Mesendoderm (in vitro differentiated cells): ENCODE measurements around the gene SRRM1.

Experiments used
- DNase-seq: peaks from one replicate; pipeline ENCODE4 v3.0.0; 2013
- H2AK5ac ChIP-seq: 2 replicates; pipeline ENCODE4 v1.6.1; 2013; ENCODE audit warnings: low read length, inconsistent platforms
- H2BK120ac ChIP-seq: 2 replicates; pipeline ENCODE4 v1.6.1; 2013; ENCODE audit warnings: low read depth, mild to moderate bottlenecking, low read length, moderate library complexity, mixed read lengths
- H2BK15ac ChIP-seq: replicated peaks from 2 replicates; pipeline ENCODE4 v1.6.1; 2013; ENCODE audit warnings: low read depth, mild to moderate bottlenecking, moderate library complexity
- H2BK5ac ChIP-seq: 2 replicates; pipeline ENCODE4 v1.6.1; 2013; ENCODE audit warnings: low read length, inconsistent platforms
- H3K18ac ChIP-seq: 2 replicates; pipeline ENCODE4 v1.6.1; 2013; ENCODE audit warnings: mild to moderate bottlenecking, low read length, mixed read lengths
- H3K23ac ChIP-seq: one replicate; pipeline ENCODE4 v1.6.1; 2013; ENCODE audit warnings: low read length
- H3K27ac ChIP-seq: 2 replicates; pipeline ENCODE4 v1.5.1; 2013; ENCODE audit warnings: low read depth, mild to moderate bottlenecking, inconsistent platforms, low read length, moderate library complexity
- H3K27me3 ChIP-seq: 2 replicates; pipeline ENCODE4 v1.6.1; 2013; ENCODE audit warnings: low read length, control low read depth, mild to moderate bottlenecking, inconsistent platforms; ENCODE audit not compliant: insufficient read depth, poor library complexity
- H3K36me3 ChIP-seq: 2 replicates; pipeline ENCODE4 v1.6.1; 2013; ENCODE audit warnings: low read length, inconsistent platforms; ENCODE audit not compliant: control insufficient read depth, insufficient read depth
- H3K4ac ChIP-seq: one replicate; pipeline ENCODE4 v1.6.1; 2013; ENCODE audit warnings: low read depth, mild to moderate bottlenecking, low read length, moderate library complexity
- H3K4me1 ChIP-seq: 2 replicates; pipeline ENCODE4 v1.6.1; 2013; ENCODE audit warnings: low read depth, low read length, inconsistent platforms; ENCODE audit not compliant: control insufficient read depth
- H3K4me2 ChIP-seq: 2 replicates; pipeline ENCODE4 v1.6.1; 2013; ENCODE audit warnings: low read length
- H3K4me3 ChIP-seq: 2 replicates; pipeline ENCODE4 v1.5.1; 2013; ENCODE audit warnings: mild to moderate bottlenecking, low read length
- H3K56ac ChIP-seq: one replicate; pipeline ENCODE4 v1.6.1; 2013; ENCODE audit warnings: low read length
- H3K79me1 ChIP-seq: 2 replicates; pipeline ENCODE4 v1.6.1; 2013; ENCODE audit warnings: low read length, inconsistent platforms
- H3K79me2 ChIP-seq: 2 replicates; pipeline ENCODE4 v1.6.1; 2013; ENCODE audit warnings: mild to moderate bottlenecking, low read length; ENCODE audit not compliant: control insufficient read depth, insufficient read depth
- H3K9ac ChIP-seq: 2 replicates; pipeline ENCODE4 v1.6.1; 2013; ENCODE audit warnings: low read length, inconsistent platforms
- H4K5ac ChIP-seq: one replicate; pipeline ENCODE4 v1.6.1; 2013; ENCODE audit warnings: low read length
- H4K8ac ChIP-seq: one replicate; pipeline ENCODE4 v1.6.1; 2013; ENCODE audit warnings: low read depth, mild to moderate bottlenecking, control low read depth, low read length, moderate library complexity
- WGBS: extraction: QIAGEN DNeasy Blood & Tissue Kit; methylation state at CpG from one replicate; pipeline ENCODE4 v1.1.7; 2013; ENCODE audit warnings: low lambda C conversion rate, missing lambda C conversion rate; ENCODE audit not compliant: insufficient coverage; ENCODE audit errors: extremely low coverage; 5-methylcytosine and 5-hydroxymethylcytosine counted together

Gene SRRM1

GRCh38 chr1:24605534-24606295 is 37.4 kb upstream of the SRRM1 start:
- Histone ChIP-seq H3K4me1 (no peaks in the 10 kb centered on the region), H3K23ac (no peak overlapping the region), H3K27ac (no peak overlapping the region), H2BK15ac (no peak overlapping the region), H3K36me3 (no peaks in the 10 kb centered on the region), H3K27me3 (no peaks in the 10 kb centered on the region), H3K4me2 (no peak overlapping the region), H2BK120ac (no peak overlapping the region), H3K56ac (no peak overlapping the region), H3K79me2 (no peaks in the 10 kb centered on the region), H2AK5ac (no peak overlapping the region), H3K18ac (no peak overlapping the region), H4K5ac (no peak overlapping the region), H2BK5ac (no peak overlapping the region), H3K79me1 (no peaks in the 10 kb centered on the region), H3K4me3 (no peak overlapping the region), H3K4ac (no peak overlapping the region), H4K8ac (no peak overlapping the region), H3K9ac (no peak overlapping the region)
- peak; percentile 22 for DNase-seq
- WGBS, result no CpG with 5 or more reads among the region's 19 CpGs

DNA sequence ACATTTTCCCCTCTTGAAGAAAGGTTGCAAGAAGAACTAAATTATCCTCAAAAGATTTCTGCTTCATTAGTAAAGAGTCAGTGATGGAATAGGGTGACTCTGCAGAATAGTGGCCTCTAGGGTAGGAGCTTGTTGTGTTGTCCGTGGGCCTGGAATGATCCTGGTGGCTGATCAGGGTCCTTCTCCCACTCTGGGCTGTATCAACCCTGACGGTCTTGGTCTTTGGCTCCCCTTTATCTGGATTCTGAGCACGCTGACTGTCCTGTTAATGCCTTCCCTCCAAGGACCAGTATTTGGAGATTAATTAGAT is 36.9 kb upstream of the SRRM1 start:
- Histone ChIP-seq H3K36me3 (no peaks in the 10 kb centered on the region), H3K27me3 (no peaks in the 10 kb centered on the region), H3K4ac (no peak overlapping the region), H3K9ac (no peak overlapping the region), H2BK15ac (no peak overlapping the region), H3K4me3 (no peak overlapping the region), H2AK5ac (no peak overlapping the region), H3K79me1 (no peaks in the 10 kb centered on the region), H3K4me1 (no peaks in the 10 kb centered on the region), H3K18ac (no peak overlapping the region), H3K27ac (no peak overlapping the region), H3K79me2 (no peaks in the 10 kb centered on the region), H4K5ac (no peak overlapping the region), H4K8ac (no peak overlapping the region), H3K4me2 (no peak overlapping the region), H3K23ac (no peak overlapping the region), H2BK120ac (no peak overlapping the region), H3K56ac (no peak overlapping the region), H2BK5ac (no peak overlapping the region)
- DNase-seq, result no peak
- no CpG with 5 or more reads among the region's 3 CpGs for WGBS

- WGBS, result no CpG with 5 or more reads among the region's 2 CpGs
- H3K9ac ChIP-seq, result no peak overlapping the region
- no peaks in the 10 kb centered on the region for H3K36me3 ChIP-seq
- DNase-seq, result no peak
- H3K56ac ChIP-seq, result no peak overlapping the region
- no peak overlapping the region for H3K23ac ChIP-seq
- no peak overlapping the region for H2AK5ac ChIP-seq
- H3K27me3 ChIP-seq, result no peaks in the 10 kb centered on the region
- no peaks in the 10 kb centered on the region for H3K4me1 ChIP-seq
- no peak overlapping the region for H3K4ac ChIP-seq
- H3K4me3 ChIP-seq, result no peak overlapping the region
- no peak overlapping the region for H3K18ac ChIP-seq
- no peaks in the 10 kb centered on the region for H3K79me2 ChIP-seq
- no peaks in the 10 kb centered on the region for H3K79me1 ChIP-seq
- no peak overlapping the region for H2BK120ac ChIP-seq
- no peak overlapping the region for H2BK5ac ChIP-seq
- H3K27ac ChIP-seq, result no peak overlapping the region
- H3K4me2 ChIP-seq, result no peak overlapping the region
- no peak overlapping the region for H2BK15ac ChIP-seq
- no peak overlapping the region for H4K8ac ChIP-seq
- no peak overlapping the region for H4K5ac ChIP-seq
These were observed 36.5 kb upstream of the SRRM1 start for GRCh38 chr1:24606621-24607020.

- Histone ChIP-seq H4K5ac (no peak overlapping the region), H2AK5ac (no peak overlapping the region)
- WGBS, result no CpG with 5 or more reads among the region's 3 CpGs
These were observed 33.1 kb upstream of the SRRM1 start for GRCh38 chr1:24609949-24610517.

GRCh38 chr1:24619376-24619775 is 23.7 kb upstream of the SRRM1 start:
- no peak overlapping the region for H3K4ac ChIP-seq
- H2BK5ac ChIP-seq, result no peak overlapping the region
- no peak overlapping the region for H3K56ac ChIP-seq
- no peaks in the 10 kb centered on the region for H3K27me3 ChIP-seq
- no peak overlapping the region for H4K5ac ChIP-seq
- H3K79me2 ChIP-seq, result no peaks in the 10 kb centered on the region
- no peak for DNase-seq
- H3K27ac ChIP-seq, result no peak overlapping the region
- no CpG with 5 or more reads among the region's 5 CpGs for WGBS
- no peak overlapping the region for H4K8ac ChIP-seq
- H2BK15ac ChIP-seq, result no peak overlapping the region
- no peaks in the 10 kb centered on the region for H3K4me1 ChIP-seq
- no peaks in the 10 kb centered on the region for H3K36me3 ChIP-seq
- H3K23ac ChIP-seq, result no peak overlapping the region
- no peak overlapping the region for H3K4me2 ChIP-seq
- no peak overlapping the region for H3K18ac ChIP-seq
- H3K4me3 ChIP-seq, result no peak overlapping the region
- H3K9ac ChIP-seq, result no peak overlapping the region
- no peak overlapping the region for H2BK120ac ChIP-seq
- no peaks in the 10 kb centered on the region for H3K79me1 ChIP-seq
- no peak overlapping the region for H2AK5ac ChIP-seq

More at GRCh38 chr1:24609949-24610517, 33.1 kb upstream of the SRRM1 start:
- Histone ChIP-seq H3K18ac (no peak overlapping the region), H3K4ac (no peak overlapping the region), H3K4me3 (no peak overlapping the region), H3K27me3 (no peaks in the 10 kb centered on the region), H3K36me3 (no peaks in the 10 kb centered on the region), H3K27ac (no peak overlapping the region), H3K79me2 (no peaks in the 10 kb centered on the region), H3K9ac (no peak overlapping the region), H2BK15ac (no peak overlapping the region), H3K56ac (no peak overlapping the region), H2BK5ac (no peak overlapping the region), H3K79me1 (no peaks in the 10 kb centered on the region), H3K4me2 (no peak overlapping the region), H3K23ac (no peak overlapping the region), H4K8ac (no peak overlapping the region), H3K4me1 (no peaks in the 10 kb centered on the region), H2BK120ac (no peak overlapping the region)
- DNase-seq, result no peak

DNA sequence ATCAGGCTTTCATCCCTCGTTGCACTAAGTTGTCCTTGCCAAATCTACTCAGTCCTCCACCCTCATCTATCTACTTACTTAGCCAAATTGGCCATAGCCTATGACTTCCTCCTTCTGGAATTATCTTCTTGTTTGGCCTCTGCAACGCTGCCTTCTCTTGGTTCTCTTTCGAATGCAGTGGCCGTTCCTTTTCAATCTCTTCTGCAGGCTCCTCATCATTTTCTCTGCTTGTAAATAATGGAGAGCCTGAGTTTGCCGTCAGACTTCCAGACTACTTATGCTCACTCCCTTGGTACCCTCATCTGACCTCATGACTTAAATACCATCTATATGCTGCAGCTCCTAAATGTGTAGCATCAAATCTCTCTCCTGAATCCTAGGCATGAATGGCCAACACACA is 22.4 kb upstream of the SRRM1 start:
- H2BK15ac ChIP-seq, result no peak overlapping the region
- no peak overlapping the region for H2AK5ac ChIP-seq
- no peak overlapping the region for H3K4ac ChIP-seq
- H3K56ac ChIP-seq, result no peak overlapping the region
- no peaks in the 10 kb centered on the region for H3K79me2 ChIP-seq
- H3K4me2 ChIP-seq, result no peak overlapping the region
- H4K5ac ChIP-seq, result no peak overlapping the region
- no CpG with 5 or more reads among the region's 5 CpGs for WGBS
- no peak overlapping the region for H2BK5ac ChIP-seq
- DNase-seq, result no peak
- H4K8ac ChIP-seq, result no peak overlapping the region
- no peak overlapping the region for H3K18ac ChIP-seq
- H3K27ac ChIP-seq, result no peak overlapping the region
- no peak overlapping the region for H3K9ac ChIP-seq
- H3K4me3 ChIP-seq, result no peak overlapping the region
- H3K4me1 ChIP-seq, result no peaks in the 10 kb centered on the region
- no peaks in the 10 kb centered on the region for H3K79me1 ChIP-seq
- H2BK120ac ChIP-seq, result no peak overlapping the region
- H3K27me3 ChIP-seq, result no peaks in the 10 kb centered on the region
- no peaks in the 10 kb centered on the region for H3K36me3 ChIP-seq
- H3K23ac ChIP-seq, result no peak overlapping the region
